Epithelial cell of esophagus (primary cell): ENCODE measurements around the gene CHCHD3.
A peak's percentile ranks its signal among the peaks of the same experiment; 100 is the strongest.

Experiments used
- DNase-seq: peaks from one replicate; pipeline ENCODE4 v3.0.0; 2010; ENCODE audit warnings: low read depth
- H3K4me3 ChIP-seq: 2 replicates; pipeline ENCODE4 v1.5.1; 2011; ENCODE audit warnings: mild to moderate bottlenecking, low read length, control low read depth
- CTCF ChIP-seq: IDR thresholded peaks from 2 replicates; pipeline ENCODE4 v1.5.1; 2011; ENCODE audit warnings: low read depth, mild to moderate bottlenecking, low read length, control low read depth, inconsistent platforms; ENCODE audit not compliant: insufficient read depth; ENCODE audit errors: missing control alignments

CHCHD3 gene

GRCh38 chr7:133109816-133110215 lies 27.9 kb upstream of the CHCHD3 start:
- DNase-seq = peak; percentile 10
- H3K4me3 ChIP-seq = no peak overlapping the region
- no peak for TF ChIP-seq CTCF

DNA sequence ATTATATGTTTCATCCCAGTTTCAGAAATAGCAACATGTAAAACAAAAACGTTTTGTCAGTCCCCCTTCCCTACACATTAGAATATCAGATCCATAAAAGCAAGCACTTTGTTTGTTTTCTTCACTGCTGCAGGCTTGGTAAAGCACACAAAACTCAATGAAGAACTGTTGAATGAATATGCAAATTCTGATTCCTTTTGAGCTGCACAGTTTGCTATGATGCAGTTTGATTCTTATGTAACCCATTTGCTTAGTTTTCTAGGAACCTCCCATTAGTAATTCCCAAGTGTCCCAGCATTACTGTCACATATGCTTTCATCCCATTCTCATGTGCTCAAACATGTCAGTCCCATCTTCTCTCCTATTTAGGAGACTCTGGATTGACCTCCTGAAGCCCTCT lies 26.1 kb upstream of the CHCHD3 start:
- H3K4me3 ChIP-seq = no peak overlapping the region
- DNase-seq = no peak
- no peak for TF ChIP-seq CTCF

- DNase-seq = no peak
- no peak for TF ChIP-seq CTCF
- no peak overlapping the region for H3K4me3 ChIP-seq
Measured at GRCh38 chr7:133102276-133103060, 20.6 kb upstream of the CHCHD3 start.

GRCh38 chr7:133099633-133100286 lies 17.9 kb upstream of the CHCHD3 start:
- no peak overlapping the region for H3K4me3 ChIP-seq
- DNase-seq = no peak
- no peak for TF ChIP-seq CTCF

DNA sequence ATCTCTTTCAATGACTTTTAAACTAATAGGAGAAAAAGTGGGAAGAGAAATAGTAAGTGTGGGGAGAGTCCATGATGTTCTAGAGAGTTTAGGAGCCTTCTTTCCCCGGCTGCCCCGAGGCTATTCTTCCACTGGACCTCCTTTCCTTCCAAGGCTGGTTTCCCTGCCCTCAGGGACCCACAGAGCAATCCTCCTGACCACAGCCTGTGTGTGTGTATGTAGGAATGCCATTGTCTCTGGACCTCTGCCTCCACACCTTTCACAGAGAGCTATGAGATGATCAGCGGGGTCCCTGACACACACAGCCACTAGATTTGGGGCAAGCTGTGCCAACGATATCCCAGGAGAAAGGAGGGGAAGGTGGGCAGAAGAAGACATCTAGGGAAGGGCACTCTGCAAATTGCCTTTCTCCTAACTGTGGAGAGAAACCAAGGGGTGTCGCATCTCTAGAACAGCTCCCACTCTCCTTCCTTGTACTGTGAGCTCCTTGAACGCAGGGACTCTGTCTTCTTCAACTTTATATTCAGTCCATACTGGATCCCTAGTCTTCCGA lies 13.3 kb upstream of the CHCHD3 start:
- DNase-seq = no peak
- no peak overlapping the region for H3K4me3 ChIP-seq
- no peak for TF ChIP-seq CTCF

- TF ChIP-seq CTCF = no peak
- no peak overlapping the region for H3K4me3 ChIP-seq
- no peak for DNase-seq
Measured at GRCh38 chr7:133091943-133092464, 10.1 kb upstream of the CHCHD3 start.

DNA sequence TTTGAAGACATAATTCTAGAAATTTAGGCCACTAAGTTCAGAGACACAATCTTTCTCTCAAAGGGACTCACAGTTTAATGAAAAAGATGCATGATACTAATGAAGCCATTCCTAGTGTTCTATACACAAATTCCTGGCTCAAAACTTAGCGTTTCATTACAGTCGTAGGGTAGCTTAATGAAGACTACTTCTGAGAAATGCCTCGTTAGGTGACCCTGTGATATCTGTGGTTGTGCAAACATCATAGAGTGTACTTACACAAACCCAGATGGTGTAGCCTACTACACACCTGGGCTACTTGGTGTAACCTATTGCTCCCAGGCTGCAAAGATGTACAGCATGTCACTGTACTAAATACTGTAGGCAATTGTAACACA lies 488 bp upstream of the CHCHD3 start:
- TF ChIP-seq CTCF = no peak
- no peak for DNase-seq
- no peak overlapping the region for H3K4me3 ChIP-seq
